GM20431 (cell line): ENCODE results near the gene DLL4.
"Not testable (repeated sequence)": the region's sequence is repeated elsewhere in the genome, so short reads cannot be mapped to it uniquely, and the experiment has no call there.

Experiments
- in situ Hi-C: fragments of 300-500 bp; cut with MseI, MboI; formaldehyde crosslinking; loops from one replicate; pipeline ENCODE4 v1.15.0; 2020; ENCODE audit warnings: low sequenced_read_pairs; ENCODE audit not compliant: unreplicated experiment

DLL4 gene

GRCh38 chr15:40937762-40938535 is 8.8 kb downstream of the DLL4 start:
- in situ Hi-C loops: no loop called here

GRCh38 chr15:40938536-40938870 is 9.4 kb downstream of the DLL4 start:
- in situ Hi-C loops: no loop called here

- in situ Hi-C loops: no loop called here
Measured at GRCh38 chr15:40940296-40940801, 11.2 kb downstream of the DLL4 start.

- in situ Hi-C loops: no loop called here
Measured at GRCh38 chr15:40941068-40941527, 12.0 kb downstream of the DLL4 start.

GRCh38 chr15:40941528-40942336 is 12.6 kb downstream of the DLL4 start:
- in situ Hi-C loops: no loop called here

- in situ Hi-C loops: no loop called here
Measured at GRCh38 chr15:40942337-40942854, 13.3 kb downstream of the DLL4 start.

GRCh38 chr15:40942878-40943277 is 13.7 kb downstream of the DLL4 start:
- in situ Hi-C loops: no loop called here

GRCh38 chr15:40943764-40944365 is 14.7 kb downstream of the DLL4 start:
- in situ Hi-C loops: no loop called here

- in situ Hi-C loops: no loop called here
Measured at GRCh38 chr15:40944510-40945296, 15.6 kb downstream of the DLL4 start.

GRCh38 chr15:40948706-40949473 is 19.8 kb downstream of the DLL4 start:
- in situ Hi-C loops: no loop called here

GRCh38 chr15:40949756-40950207 is 20.6 kb downstream of the DLL4 start:
- in situ Hi-C loops: no loop called here

- in situ Hi-C loops: no loop called here
Measured at GRCh38 chr15:40951764-40952163, 22.6 kb downstream of the DLL4 start.

GRCh38 chr15:40952301-40952900 is 23.3 kb downstream of the DLL4 start:
- in situ Hi-C loops: no loop called here

GRCh38 chr15:40952901-40953712 is 24.0 kb downstream of the DLL4 start, which contains the start of gene CHAC1:
CHAC1 (plus strand) TSS chr15:40953471; CDS start chr15:40953584, 113 bp downstream.
- in situ Hi-C loops: no loop called here

- in situ Hi-C loops: no loop called here
Measured at GRCh38 chr15:40953713-40954074, 24.6 kb downstream of the DLL4 start.

GRCh38 chr15:40954158-40954848 is 25.2 kb downstream of the DLL4 start:
- in situ Hi-C loops: not testable (repeated sequence)
